ENCODE measurements around the gene TPM3.

DNA sequence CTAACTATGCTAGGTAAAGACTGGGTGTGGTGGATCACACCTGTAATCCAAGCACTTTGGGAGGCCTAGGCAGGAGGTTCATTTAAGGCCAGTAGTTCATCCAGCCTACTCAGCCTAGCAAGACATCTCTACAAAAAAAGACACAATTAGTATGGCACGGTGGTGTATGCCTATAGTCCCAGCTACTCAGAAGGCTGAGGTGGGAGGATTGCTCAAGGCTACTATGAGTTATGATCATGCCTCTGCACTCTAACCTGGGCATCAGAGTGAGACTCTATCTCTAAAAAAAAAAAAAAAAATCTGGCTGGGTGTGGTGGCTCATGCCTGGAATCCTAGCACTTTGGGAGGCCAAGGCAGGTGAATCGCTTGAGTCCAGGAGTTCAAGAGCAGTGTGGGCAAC, 58.6 kb downstream of the TPM3 start:
- TF ChIP-seq POLR2A (IDR thresholded peaks at IDR 0.05): no peak
- TF ChIP-seq, protein P1, sequence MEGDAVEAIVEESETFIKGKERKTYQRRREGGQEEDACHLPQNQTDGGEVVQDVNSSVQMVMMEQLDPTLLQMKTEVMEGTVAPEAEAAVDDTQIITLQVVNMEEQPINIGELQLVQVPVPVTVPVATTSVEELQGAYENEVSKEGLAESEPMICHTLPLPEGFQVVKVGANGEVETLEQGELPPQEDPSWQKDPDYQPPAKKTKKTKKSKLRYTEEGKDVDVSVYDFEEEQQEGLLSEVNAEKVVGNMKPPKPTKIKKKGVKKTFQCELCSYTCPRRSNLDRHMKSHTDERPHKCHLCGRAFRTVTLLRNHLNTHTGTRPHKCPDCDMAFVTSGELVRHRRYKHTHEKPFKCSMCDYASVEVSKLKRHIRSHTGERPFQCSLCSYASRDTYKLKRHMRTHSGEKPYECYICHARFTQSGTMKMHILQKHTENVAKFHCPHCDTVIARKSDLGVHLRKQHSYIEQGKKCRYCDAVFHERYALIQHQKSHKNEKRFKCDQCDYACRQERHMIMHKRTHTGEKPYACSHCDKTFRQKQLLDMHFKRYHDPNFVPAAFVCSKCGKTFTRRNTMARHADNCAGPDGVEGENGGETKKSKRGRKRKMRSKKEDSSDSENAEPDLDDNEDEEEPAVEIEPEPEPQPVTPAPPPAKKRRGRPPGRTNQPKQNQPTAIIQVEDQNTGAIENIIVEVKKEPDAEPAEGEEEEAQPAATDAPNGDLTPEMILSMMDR (IDR thresholded peaks at IDR 0.05): no peak

Data from breast epithelium (tissue), 3 donors.